OCI-LY1 (cell line): ENCODE results near the gene FMNL3.
A peak's percentile ranks its signal among the peaks of the same experiment; 100 is the strongest.

Experiments used
- H2AFZ ChIP-seq: fragments of 200-600 bp; sonication (generic), shearing (Covaris generic); 2 replicates; pipeline ENCODE4 v1.6.0; 2014; ENCODE audit warnings: antibody characterized with exemption, mild to moderate bottlenecking, low read length
- H3F3A ChIP-seq: fragments of 200-600 bp; sonication (generic), shearing (Covaris generic); 2 replicates; pipeline ENCODE4 v1.6.0; 2014; ENCODE audit warnings: mild to moderate bottlenecking, antibody characterized with exemption, low read length, moderate library complexity; ENCODE audit not compliant: insufficient read depth
- H3K27ac ChIP-seq: fragments of 200-600 bp; sonication (generic); 2 replicates; pipeline ENCODE4 v1.5.1; 2014; ENCODE audit warnings: low read length, mixed run types, mild to moderate bottlenecking, low read depth; ENCODE audit not compliant: poor library complexity, severe bottlenecking
- H3K27me3 ChIP-seq: fragments of 200-600 bp; sonication (generic); 2 replicates; pipeline ENCODE4 v1.6.0; 2014; ENCODE audit warnings: antibody characterized with exemption, mild to moderate bottlenecking, low read length, moderate library complexity; ENCODE audit not compliant: insufficient read depth
- H3K36me3 ChIP-seq: fragments of 200-600 bp; sonication (generic); 2 replicates; pipeline ENCODE4 v1.6.1; 2014; ENCODE audit warnings: mild to moderate bottlenecking, antibody characterized with exemption, low read length, moderate library complexity, mixed read lengths; ENCODE audit not compliant: insufficient read depth
- H3K4me1 ChIP-seq: fragments of 200-600 bp; sonication (generic); 2 replicates; pipeline ENCODE4 v1.5.1; 2014; ENCODE audit warnings: mild to moderate bottlenecking, low read length, moderate library complexity; ENCODE audit not compliant: insufficient read depth, severe bottlenecking
- H3K4me2 ChIP-seq: fragments of 200-600 bp; sonication (generic), shearing (Covaris generic); 2 replicates; pipeline ENCODE4 v1.6.1; 2014; ENCODE audit warnings: low read length
- H3K4me3 ChIP-seq: fragments of 200-600 bp; sonication (generic); 2 replicates; pipeline ENCODE4 v1.5.1; 2014; ENCODE audit warnings: low read length, low read depth, mild to moderate bottlenecking, mixed read lengths; ENCODE audit not compliant: poor library complexity, severe bottlenecking
- H3K79me2 ChIP-seq: fragments of 200-600 bp; shearing (Covaris generic); 2 replicates; pipeline ENCODE4 v1.6.1; 2016; ENCODE audit warnings: mixed run types, low read length, mixed read lengths; ENCODE audit not compliant: insufficient read depth
- H3K9ac ChIP-seq: fragments of 200-600 bp; sonication (generic), shearing (Covaris generic); 2 replicates; pipeline ENCODE4 v1.6.1; 2014; ENCODE audit warnings: mild to moderate bottlenecking, low read length, mixed read lengths
- H3K9me2 ChIP-seq: fragments of 200-600 bp; sonication (generic), shearing (Covaris generic); 2 replicates; pipeline ENCODE4 v1.6.1; 2014; ENCODE audit warnings: low read depth, mild to moderate bottlenecking, low read length, mixed read lengths
- H3K9me3 ChIP-seq: fragments of 200-600 bp; shearing (Covaris generic); 2 replicates; pipeline ENCODE4 v1.6.1; 2014; ENCODE audit warnings: low read length, mixed read lengths
- H4K20me1 ChIP-seq: fragments of 200-600 bp; sonication (generic), shearing (Covaris generic); 2 replicates; pipeline ENCODE4 v1.6.0; 2016; ENCODE audit warnings: mild to moderate bottlenecking, low read length; ENCODE audit not compliant: insufficient read depth
- EZH2 ChIP-seq: fragments of 200-600 bp; sonication (generic), shearing (Covaris generic); IDR thresholded peaks from 2 replicates; pipeline ENCODE4 v1.8.0; 2017; ENCODE audit warnings: borderline replicate concordance, mixed run types, mild to moderate bottlenecking, antibody characterized with exemption, low read length, moderate library complexity, mixed read lengths
- TF ChIP-seq, protein P1 (sequence below): fragments of 200-600 bp; sonication (generic), shearing (Covaris generic); IDR thresholded peaks from 2 replicates; pipeline ENCODE4 v1.5.1; 2017; ENCODE audit warnings: mild to moderate bottlenecking, antibody characterized with exemption, low read length, moderate library complexity, mixed read lengths

The FMNL3 gene

GRCh38 chr12:49621651-49622500, 85.3 kb downstream of the FMNL3 start:
- Histone ChIP-seq H3K4me1 (peaks cover 17% of the 10 kb centered on the region), H3K79me2 (no peaks in the 10 kb centered on the region), H3K4me2 (peak overlapping the region; percentile 89), H3K27ac (no peak overlapping the region), H3K36me3 (no peaks in the 10 kb centered on the region), H4K20me1 (no peaks in the 10 kb centered on the region), H3K9me2 (no peaks in the 10 kb centered on the region), H3K27me3 (no peaks in the 10 kb centered on the region), H3K9me3 (no peaks in the 10 kb centered on the region), H2AFZ (no peak overlapping the region), H3K9ac (peak overlapping the region; percentile 72; the same call in 1 of the 2 replicates), H3F3A (no peaks in the 10 kb centered on the region), H3K4me3 (peak overlapping the region; percentile 65)
- no peak for TF ChIP-seq EZH2
- TF ChIP-seq, protein P1, sequence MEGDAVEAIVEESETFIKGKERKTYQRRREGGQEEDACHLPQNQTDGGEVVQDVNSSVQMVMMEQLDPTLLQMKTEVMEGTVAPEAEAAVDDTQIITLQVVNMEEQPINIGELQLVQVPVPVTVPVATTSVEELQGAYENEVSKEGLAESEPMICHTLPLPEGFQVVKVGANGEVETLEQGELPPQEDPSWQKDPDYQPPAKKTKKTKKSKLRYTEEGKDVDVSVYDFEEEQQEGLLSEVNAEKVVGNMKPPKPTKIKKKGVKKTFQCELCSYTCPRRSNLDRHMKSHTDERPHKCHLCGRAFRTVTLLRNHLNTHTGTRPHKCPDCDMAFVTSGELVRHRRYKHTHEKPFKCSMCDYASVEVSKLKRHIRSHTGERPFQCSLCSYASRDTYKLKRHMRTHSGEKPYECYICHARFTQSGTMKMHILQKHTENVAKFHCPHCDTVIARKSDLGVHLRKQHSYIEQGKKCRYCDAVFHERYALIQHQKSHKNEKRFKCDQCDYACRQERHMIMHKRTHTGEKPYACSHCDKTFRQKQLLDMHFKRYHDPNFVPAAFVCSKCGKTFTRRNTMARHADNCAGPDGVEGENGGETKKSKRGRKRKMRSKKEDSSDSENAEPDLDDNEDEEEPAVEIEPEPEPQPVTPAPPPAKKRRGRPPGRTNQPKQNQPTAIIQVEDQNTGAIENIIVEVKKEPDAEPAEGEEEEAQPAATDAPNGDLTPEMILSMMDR, result no peak

- Histone ChIP-seq H3K27me3 (no peaks in the 10 kb centered on the region), H3K79me2 (no peaks in the 10 kb centered on the region), H3K36me3 (no peaks in the 10 kb centered on the region), H3K9me3 (no peaks in the 10 kb centered on the region), H4K20me1 (no peaks in the 10 kb centered on the region), H2AFZ (no peak overlapping the region), H3K9ac (no peak overlapping the region), H3K4me3 (no peak overlapping the region), H3K27ac (no peak overlapping the region), H3K9me2 (no peaks in the 10 kb centered on the region), H3K4me1 (peaks cover 17% of the 10 kb centered on the region), H3K4me2 (no peak overlapping the region), H3F3A (no peaks in the 10 kb centered on the region)
- TF ChIP-seq, protein P1, result no peak
- TF ChIP-seq EZH2, result no peak
These were observed 87.9 kb downstream of the FMNL3 start for GRCh38 chr12:49619286-49619685.

DNA sequence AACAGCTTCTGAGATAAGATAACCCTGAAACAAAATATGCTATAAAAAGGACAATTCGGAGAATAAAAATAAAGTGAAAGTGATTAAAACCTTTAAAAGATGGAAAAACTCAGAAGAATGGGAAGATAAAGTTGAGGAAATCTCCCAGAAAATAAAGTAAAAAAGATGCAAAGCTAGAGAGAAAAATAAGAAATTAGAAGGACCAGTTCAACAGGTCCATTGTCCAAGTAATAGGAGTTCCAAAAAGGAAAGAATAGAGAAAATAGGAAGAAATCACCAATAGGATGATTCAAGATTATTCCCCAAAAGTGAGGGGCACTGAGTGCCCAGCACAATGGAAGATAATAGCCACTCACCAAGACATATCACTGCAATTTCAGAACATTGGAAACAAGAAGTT, 88.6 kb downstream of the FMNL3 start:
- TF ChIP-seq, protein P1, result no peak
- TF ChIP-seq EZH2, result no peak
- H3K27me3 ChIP-seq, result no peaks in the 10 kb centered on the region
- H3K4me1 ChIP-seq, result peaks cover 17% of the 10 kb centered on the region
- no peaks in the 10 kb centered on the region for H3K9me3 ChIP-seq
- H3K79me2 ChIP-seq, result no peaks in the 10 kb centered on the region
- H3K36me3 ChIP-seq, result no peaks in the 10 kb centered on the region
- no peaks in the 10 kb centered on the region for H4K20me1 ChIP-seq
- no peak overlapping the region for H3K9ac ChIP-seq
- no peak overlapping the region for H3K4me3 ChIP-seq
- no peak overlapping the region for H3K27ac ChIP-seq
- H3K9me2 ChIP-seq, result no peaks in the 10 kb centered on the region
- H3K4me2 ChIP-seq, result no peak overlapping the region
- H2AFZ ChIP-seq, result no peak overlapping the region
- no peaks in the 10 kb centered on the region for H3F3A ChIP-seq
